GM21619 (cell line): Measurements from ENCODE around the gene MAP2K2.
A peak's percentile ranks its signal among the peaks of the same experiment; 100 is the strongest.

Source experiments
- ATAC-seq: cut with Tn5 transposase; IDR thresholded peaks from one replicate; pipeline ENCODE4 v1.9.1; 2021; ENCODE audit not compliant: unreplicated experiment

Gene MAP2K2

GRCh38 chr19:4100647-4101495 is 23.1 kb downstream of the MAP2K2 start:
- ATAC-seq = no peak

GRCh38 chr19:4099041-4099764 is 24.7 kb downstream of the MAP2K2 start:
- no peak for ATAC-seq

- ATAC-seq = no peak
Measured at GRCh38 chr19:4098493-4098892, 25.4 kb downstream of the MAP2K2 start.

- no peak for ATAC-seq
Measured at GRCh38 chr19:4097501-4097900, 26.4 kb downstream of the MAP2K2 start.

- ATAC-seq = no peak
Measured at GRCh38 chr19:4096049-4096892, 27.7 kb downstream of the MAP2K2 start.

GRCh38 chr19:4095488-4095844 is 28.5 kb downstream of the MAP2K2 start:
- no peak for ATAC-seq

- ATAC-seq = no peak
Measured at GRCh38 chr19:4094761-4095487, 29.0 kb downstream of the MAP2K2 start.

GRCh38 chr19:4094291-4094690 is 29.6 kb downstream of the MAP2K2 start:
- ATAC-seq = no peak

GRCh38 chr19:4093643-4094175 is 30.2 kb downstream of the MAP2K2 start:
- no peak for ATAC-seq

GRCh38 chr19:4090356-4091220 is 33.3 kb downstream of the MAP2K2 start:
- ATAC-seq = no peak

GRCh38 chr19:4089946-4090345 is 34.0 kb downstream of the MAP2K2 start:
- ATAC-seq = no peak

- ATAC-seq = peak; percentile 48
Measured at GRCh38 chr19:4089400-4089908, 34.5 kb downstream of the MAP2K2 start.

- peak; percentile 32 for ATAC-seq
Measured at GRCh38 chr19:4088975-4089374, 34.9 kb downstream of the MAP2K2 start.

GRCh38 chr19:4087787-4088679 is 35.9 kb downstream of the MAP2K2 start:
- ATAC-seq = no peak

GRCh38 chr19:4086411-4086867 is 37.5 kb downstream of the MAP2K2 start:
- no peak for ATAC-seq

GRCh38 chr19:4084547-4084877 is 39.4 kb downstream of the MAP2K2 start:
- ATAC-seq = no peak

- no peak for ATAC-seq
Measured at GRCh38 chr19:4083677-4084546, 40.0 kb downstream of the MAP2K2 start.
